Gastroesophageal sphincter (tissue), 4 donors: Measurements from ENCODE around the gene YPEL3. TPM values are rescaled to one million over a fixed set of nuclear protein-coding genes. Genes with fewer than 3 reads are reported as not detected.
"Not testable (repeated sequence)": the region's sequence is repeated elsewhere in the genome, so short reads cannot be mapped to it uniquely, and the experiment has no call there.

Experiments used
- ATAC-seq: fragments of 150-250 bp; one replicate; pipeline ENCODE4 v1.9.1; 2016; ENCODE audit warnings: mild to moderate bottlenecking, moderate library complexity
- H3K27ac ChIP-seq, 4 donors: fragments of 200-600 bp; sonication (generic) in 3 of 4; 1 replicate in 3 of 4; 2 replicates in 1 of 4; pipeline ENCODE4 v1.5.1; 2016 to 2019
- H3K27me3 ChIP-seq: fragments of 200-600 bp; sonication (generic); one replicate; pipeline ENCODE4 v1.5.1; 2019
- H3K36me3 ChIP-seq, 2 donors: fragments of 200-600 bp; sonication (generic); one replicate each; pipeline ENCODE4 v1.5.1; 2019; ENCODE audit warnings: control low read depth in 1 of 2
- H3K4me1 ChIP-seq, 3 donors: fragments of 200-600 bp; sonication (generic); 1 replicate in 2 of 3; 2 replicates in 1 of 3; pipeline ENCODE4 v1.5.1; 2016 to 2019; ENCODE audit warnings: control low read depth in 2 of 3
- H3K4me3 ChIP-seq, 2 donors: fragments of 200-600 bp; sonication (generic); one replicate each; pipeline ENCODE4 v1.5.1; 2019; ENCODE audit warnings: mild to moderate bottlenecking in 1 of 2, moderate library complexity in 1 of 2
- H3K9me3 ChIP-seq, 3 donors: fragments of 200-600 bp; sonication (generic); one replicate each; pipeline ENCODE4 v1.5.1; 2017 to 2019; ENCODE audit warnings: control low read depth in 2 of 3
- CTCF ChIP-seq, 4 experiments: fragments of 200-600 bp in 2 of 4; fragments of 450-650 bp in 2 of 4; sonication (generic) in 1 of 4; IDR thresholded peaks; one replicate each; pipeline ENCODE4 v1.5.1; 2017 to 2019; ENCODE audit warnings: antibody characterized with exemption in 4 of 4, mild to moderate bottlenecking in 2 of 4, moderate library complexity in 2 of 4
- EP300 ChIP-seq: sonication (generic); formaldehyde crosslinking; IDR thresholded peaks from one replicate; pipeline ENCODE4 v1.6.1; 2017; ENCODE audit warnings: antibody characterized with exemption, mild to moderate bottlenecking
- POLR2A ChIP-seq, 2 donors: fragments of 450-650 bp; IDR thresholded peaks; one replicate each; pipeline ENCODE4 v1.6.1; 2017; ENCODE audit warnings: antibody characterized with exemption in 2 of 2, mild to moderate bottlenecking in 2 of 2, moderate library complexity in 1 of 2
- POLR2AphosphoS5 ChIP-seq: sonication (generic); formaldehyde crosslinking; IDR thresholded peaks from one replicate; pipeline ENCODE4 v1.6.1; 2017; ENCODE audit warnings: antibody characterized with exemption
- WGBS, 2 donors: methylation state at CpG; one replicate each; pipeline ENCODE4 v1.1.5; 2018; ENCODE audit warnings: low coverage in 1 of 2; 5-methylcytosine and 5-hydroxymethylcytosine counted together
- total RNA-seq, 4 donors: library from RNA; depleted of rRNA; stranded (reverse); fragments of >200 nt; gene quantifications; one replicate each; pipeline ENCODE4 v1.1.0, GENCODE V29; 2016

Gene YPEL3
- total RNA-seq, 4 donors from 2014 or later = 76.9 to 105 (median 80.2) TPM

GRCh38 chr16:30119428-30119827 lies 23.4 kb upstream of the YPEL3 start:
- Histone ChIP-seq H3K4me3 (no peak overlapping the region), H3K4me1 (peaks cover 0 to 35% (median 6%) of the 10 kb centered on the region in 3 donors), H3K27me3 (no peaks in the 10 kb centered on the region), H3K36me3 (peaks cover 0 to 70% of the 10 kb centered on the region in 2 donors), H3K9me3 (no peaks in the 10 kb centered on the region), H3K27ac (no peak overlapping the region)
- WGBS, 2 donors = 79 to 93% methylated on average over 2 of the region's 2 CpGs
- ATAC-seq = no peak
- TF ChIP-seq CTCF (IDR thresholded peaks at IDR 0.05) (no peak), POLR2A (IDR thresholded peaks at IDR 0.05) (no peak), POLR2AphosphoS5 (no peak), EP300 (no peak)

- TF ChIP-seq CTCF (IDR thresholded peaks at IDR 0.05) = no peak
- TF ChIP-seq POLR2A (IDR thresholded peaks at IDR 0.05) = no peak
- no peak for TF ChIP-seq EP300
- no peak for TF ChIP-seq POLR2AphosphoS5
- no CpG with 5 or more reads among the region's 10 CpGs for WGBS, 2 donors
- H3K27ac ChIP-seq = no peak overlapping the region
- no peak overlapping the region for H3K4me3 ChIP-seq
- H3K27me3 ChIP-seq = no peaks in the 10 kb centered on the region
- peaks cover 0 to 35% (median 6%) of the 10 kb centered on the region in 3 donors for H3K4me1 ChIP-seq
- H3K36me3 ChIP-seq = peaks cover 0 to 87% of the 10 kb centered on the region in 2 donors
- H3K9me3 ChIP-seq = no peaks in the 10 kb centered on the region
- ATAC-seq = no peak
These were observed 21.8 kb upstream of the YPEL3 start for GRCh38 chr16:30117768-30118167.

GRCh38 chr16:30116291-30117207 lies 20.5 kb upstream of the YPEL3 start:
- ATAC-seq = no peak
- no peak for TF ChIP-seq EP300
- TF ChIP-seq CTCF (IDR thresholded peaks at IDR 0.05) = no peak
- no peak for TF ChIP-seq POLR2A (IDR thresholded peaks at IDR 0.05)
- TF ChIP-seq POLR2AphosphoS5 = no peak
- Histone ChIP-seq H3K27me3 (no peaks in the 10 kb centered on the region), H3K4me1 (peaks cover 0 to 24% (median 2%) of the 10 kb centered on the region in 3 donors), H3K9me3 (no peaks in the 10 kb centered on the region), H3K4me3 (no peak overlapping the region), H3K27ac (no peak overlapping the region), H3K36me3 (peaks cover 0 to 98% of the 10 kb centered on the region in 2 donors)
- WGBS, 2 donors = 60 to 80% methylated on average over 1 to 7 of the region's 16 CpGs

- no peak overlapping the region for H3K4me3 ChIP-seq
- WGBS, 2 donors = 93 to 100% methylated on average over 1 to 6 of the region's 7 CpGs
- H3K36me3 ChIP-seq = peaks cover 0 to 98% of the 10 kb centered on the region in 2 donors
- no peak overlapping the region for H3K27ac ChIP-seq
- no peaks in the 10 kb centered on the region for H3K9me3 ChIP-seq
- no peak for ATAC-seq
- H3K4me1 ChIP-seq = peaks cover 0 to 14% (median 0%) of the 10 kb centered on the region in 3 donors
- no peak for TF ChIP-seq CTCF (IDR thresholded peaks at IDR 0.05)
- TF ChIP-seq POLR2A (IDR thresholded peaks at IDR 0.05) = no peak
- no peak for TF ChIP-seq POLR2AphosphoS5
- TF ChIP-seq EP300 = no peak
- H3K27me3 ChIP-seq = no peaks in the 10 kb centered on the region
These were observed 19.2 kb upstream of the YPEL3 start for GRCh38 chr16:30115238-30115637.

- ATAC-seq, H3K4me3 ChIP-seq, H3K27me3 ChIP-seq, H3K27ac ChIP-seq, H3K9me3 ChIP-seq: not testable (repeated sequence)
- Histone ChIP-seq H3K36me3 (peaks cover 0 to 98% of the 10 kb centered on the region in 2 donors), H3K4me1 (peaks cover 0 to 14% (median 0%) of the 10 kb centered on the region in 3 donors)
- 98% methylated on average over 6 of the region's 7 CpGs; no CpG with 5 or more reads in 1 of the 2 donors for WGBS, 2 donors
These were observed 18.8 kb upstream of the YPEL3 start for GRCh38 chr16:30114833-30115232.
